IPS DF 6.9 (cell line): ENCODE data around the gene MB.

Experiments used
- DNase-seq: peaks from one replicate; pipeline ENCODE4 v3.0.0-alpha.2; 2013; ENCODE audit warnings: low read depth, low spot score
- H3K27ac ChIP-seq: one replicate; pipeline ENCODE4 v1.5.1; 2013; ENCODE audit warnings: low read length, control low read depth
- H3K27me3 ChIP-seq: 2 replicates; pipeline ENCODE4 v1.6.1; 2013; ENCODE audit warnings: mild to moderate bottlenecking, low read length; ENCODE audit not compliant: control insufficient read depth, insufficient read depth
- H3K36me3 ChIP-seq: 2 replicates; pipeline ENCODE4 v1.6.1; 2013; ENCODE audit warnings: low read length; ENCODE audit not compliant: control insufficient read depth, insufficient read depth
- H3K4me1 ChIP-seq: 2 replicates; pipeline ENCODE4 v1.6.1; 2013; ENCODE audit warnings: low read length; ENCODE audit not compliant: control insufficient read depth, insufficient read depth
- H3K4me3 ChIP-seq: 2 replicates; pipeline ENCODE4 v1.5.1; 2013; ENCODE audit warnings: mild to moderate bottlenecking, low read length
- H3K9me3 ChIP-seq: 2 replicates; pipeline ENCODE4 v1.6.1; 2013; ENCODE audit warnings: low read length, inconsistent platforms; ENCODE audit not compliant: control insufficient read depth, insufficient read depth
- WGBS: extraction: QIAGEN DNeasy Blood & Tissue Kit; methylation state at CpG from one replicate; pipeline ENCODE4 v1.1.7; 2013; ENCODE audit warnings: mixed read lengths, missing lambda C conversion rate; ENCODE audit not compliant: insufficient read length, insufficient coverage; 5-methylcytosine and 5-hydroxymethylcytosine counted together

MB gene

GRCh38 chr22:35616043-35616442 lies 1.1 kb downstream of the MB start:
- Histone ChIP-seq H3K36me3 (no peaks in the 10 kb centered on the region), H3K4me3 (no peak overlapping the region), H3K9me3 (no peaks in the 10 kb centered on the region), H3K4me1 (no peaks in the 10 kb centered on the region), H3K27me3 (no peaks in the 10 kb centered on the region), H3K27ac (no peak overlapping the region)
- no CpG with 5 or more reads among the region's 7 CpGs for WGBS
- no peak for DNase-seq

DNA sequence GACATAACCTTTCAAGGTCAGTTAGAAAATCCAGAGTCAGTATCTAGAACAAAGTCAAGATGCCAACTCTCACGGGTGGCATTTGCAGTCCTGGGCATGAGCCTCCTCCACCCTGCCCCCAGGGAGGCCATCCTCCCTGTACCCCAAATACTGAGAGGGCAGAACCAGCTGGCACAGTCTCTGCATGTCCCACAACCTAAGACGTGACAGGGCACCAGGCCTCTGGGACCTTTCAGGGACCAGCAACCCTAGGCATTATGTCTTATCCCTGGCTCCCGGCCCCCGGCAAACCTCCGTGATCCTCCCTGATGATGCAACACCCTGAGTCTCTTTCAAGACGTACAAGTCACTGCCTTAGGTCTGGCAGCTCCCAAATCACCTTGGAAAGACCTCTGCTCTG lies 2.0 kb downstream of the MB start:
- no peak overlapping the region for H3K27ac ChIP-seq
- H3K4me3 ChIP-seq: no peak overlapping the region
- no peaks in the 10 kb centered on the region for H3K9me3 ChIP-seq
- no peaks in the 10 kb centered on the region for H3K36me3 ChIP-seq
- WGBS: no CpG with 5 or more reads among the region's 6 CpGs
- no peaks in the 10 kb centered on the region for H3K4me1 ChIP-seq
- DNase-seq: no peak
- H3K27me3 ChIP-seq: no peaks in the 10 kb centered on the region

GRCh38 chr22:35614404-35614803 lies 2.7 kb downstream of the MB start:
- no CpG with 5 or more reads among the region's 2 CpGs for WGBS
- H3K36me3 ChIP-seq: no peaks in the 10 kb centered on the region
- no peaks in the 10 kb centered on the region for H3K9me3 ChIP-seq
- no peak for DNase-seq
- H3K27ac ChIP-seq: no peak overlapping the region
- H3K27me3 ChIP-seq: no peaks in the 10 kb centered on the region
- H3K4me3 ChIP-seq: no peak overlapping the region
- no peaks in the 10 kb centered on the region for H3K4me1 ChIP-seq

DNA sequence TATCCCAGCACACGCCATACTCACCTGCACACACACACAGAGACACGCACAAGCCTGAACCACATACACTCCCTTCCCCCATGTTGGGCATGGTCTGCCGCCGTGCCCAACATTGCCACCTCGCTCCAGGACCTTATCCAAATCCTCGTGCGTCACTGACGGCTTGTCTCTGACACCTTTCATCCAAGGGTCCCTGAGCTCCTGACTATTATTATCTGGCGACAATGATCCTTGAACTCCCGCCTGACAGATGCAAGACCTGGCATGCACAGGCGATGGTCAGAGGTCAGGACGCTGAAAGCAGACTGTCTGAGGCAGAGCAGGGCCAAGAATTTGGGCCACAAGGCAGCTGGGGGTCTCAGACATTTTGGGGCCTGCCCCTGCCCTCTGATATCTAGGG lies 4.2 kb downstream of the MB start:
- H3K9me3 ChIP-seq: no peaks in the 10 kb centered on the region
- no peak overlapping the region for H3K27ac ChIP-seq

DNA sequence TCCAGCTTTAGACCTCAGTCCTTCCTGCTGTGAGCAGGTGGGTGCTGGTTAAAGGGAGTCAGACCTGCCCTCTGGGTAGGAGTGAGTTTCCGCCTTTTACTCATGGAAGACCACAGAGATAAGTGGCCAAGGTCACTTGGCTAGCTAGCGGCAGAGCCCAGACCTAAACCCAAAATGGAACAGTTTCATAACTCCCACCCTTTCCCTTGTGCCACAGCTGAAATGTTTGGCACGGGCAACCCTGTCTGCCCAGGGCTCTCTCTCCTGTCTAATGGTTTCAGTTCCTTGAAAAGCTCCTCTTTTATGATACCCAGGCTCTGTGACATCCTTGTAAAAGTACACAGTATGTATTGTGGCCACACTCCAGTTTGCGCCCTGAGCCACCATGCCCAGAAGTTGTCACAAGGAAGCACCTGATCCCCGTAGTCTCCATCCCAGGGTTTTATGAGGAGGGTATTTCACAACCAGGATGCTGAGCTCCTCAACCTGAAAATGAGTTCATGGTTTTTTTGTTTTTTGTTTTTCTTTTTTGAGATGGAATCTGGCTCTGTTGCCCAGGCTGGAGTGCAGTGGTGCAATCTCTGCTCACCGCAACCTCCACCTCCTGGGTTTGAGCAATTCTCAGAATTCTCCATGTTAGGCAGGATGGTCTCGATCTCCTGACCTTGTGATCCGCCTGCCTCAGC lies 5.1 kb downstream of the MB start:
- WGBS: no CpG with 5 or more reads among the region's 8 CpGs
- DNase-seq: no peak
- no peak overlapping the region for H3K27ac ChIP-seq

More for the DNA sequence above, 4.2 kb downstream of the MB start:
- no peaks in the 10 kb centered on the region for H3K4me1 ChIP-seq
- no peak for DNase-seq
- no peaks in the 10 kb centered on the region for H3K27me3 ChIP-seq
- no peaks in the 10 kb centered on the region for H3K36me3 ChIP-seq
- WGBS: no CpG with 5 or more reads among the region's 12 CpGs
- no peak overlapping the region for H3K4me3 ChIP-seq

GRCh38 chr22:35611200-35611890 lies 5.8 kb downstream of the MB start:
- H3K27me3 ChIP-seq: no peaks in the 10 kb centered on the region
- no peak overlapping the region for H3K4me3 ChIP-seq

More for the DNA sequence above, 5.1 kb downstream of the MB start:
- Histone ChIP-seq H3K27me3 (no peaks in the 10 kb centered on the region), H3K36me3 (no peaks in the 10 kb centered on the region), H3K4me3 (no peak overlapping the region), H3K9me3 (no peaks in the 10 kb centered on the region), H3K4me1 (no peaks in the 10 kb centered on the region)

DNA sequence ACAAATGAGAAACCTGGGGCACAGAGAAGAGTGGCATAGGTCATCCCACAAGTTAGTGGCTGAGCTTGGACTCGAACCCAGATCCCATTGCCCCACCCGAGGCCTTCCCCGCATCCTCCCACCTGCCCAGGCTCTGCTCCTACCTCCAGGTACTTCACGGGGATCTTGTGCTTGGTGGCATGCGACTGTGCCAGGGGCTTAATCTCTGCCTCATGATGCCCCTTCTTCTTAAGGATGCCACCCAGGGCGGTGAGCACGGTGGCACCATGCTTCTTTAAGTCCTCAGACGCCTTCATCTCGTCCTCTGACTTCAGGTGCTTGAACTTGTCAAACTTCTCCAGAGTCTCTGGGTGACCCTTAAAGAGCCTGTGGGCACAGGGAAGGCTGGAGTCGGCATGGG lies 6.4 kb downstream of the MB start:
- Histone ChIP-seq H3K36me3 (no peaks in the 10 kb centered on the region), H3K9me3 (no peaks in the 10 kb centered on the region), H3K27ac (no peak overlapping the region), H3K4me1 (no peaks in the 10 kb centered on the region), H3K4me3 (no peak overlapping the region), H3K27me3 (no peaks in the 10 kb centered on the region)
- DNase-seq: no peak
- no CpG with 5 or more reads among the region's 10 CpGs for WGBS

More at GRCh38 chr22:35611200-35611890, 5.8 kb downstream of the MB start:
- DNase-seq: no peak
- H3K27ac ChIP-seq: no peak overlapping the region
- no peaks in the 10 kb centered on the region for H3K9me3 ChIP-seq
- no CpG with 5 or more reads among the region's 6 CpGs for WGBS
- H3K4me1 ChIP-seq: no peaks in the 10 kb centered on the region
- H3K36me3 ChIP-seq: no peaks in the 10 kb centered on the region

DNA sequence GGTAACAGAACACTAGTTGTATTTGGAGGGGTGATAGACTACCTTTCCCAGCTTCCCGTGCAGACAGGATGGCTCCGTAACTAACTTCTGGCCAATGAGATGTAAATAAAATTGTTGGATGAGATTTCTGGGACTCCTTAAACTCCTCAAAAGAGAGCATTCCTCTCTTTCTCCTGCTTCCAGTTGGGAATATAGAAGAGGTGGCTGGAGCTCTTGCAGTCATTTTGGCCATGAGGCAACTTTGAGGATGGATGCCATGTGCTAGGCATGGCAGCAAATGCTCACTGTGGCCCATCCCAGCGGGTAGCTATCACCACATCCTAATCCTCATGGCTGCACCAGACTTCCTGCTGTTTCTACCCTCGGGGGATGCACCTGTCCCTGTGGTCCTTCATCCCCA lies 7.4 kb downstream of the MB start:
- no peaks in the 10 kb centered on the region for H3K36me3 ChIP-seq
- H3K4me3 ChIP-seq: no peak overlapping the region
- no peaks in the 10 kb centered on the region for H3K4me1 ChIP-seq
- no peak overlapping the region for H3K27ac ChIP-seq
- no peaks in the 10 kb centered on the region for H3K27me3 ChIP-seq
- no peaks in the 10 kb centered on the region for H3K9me3 ChIP-seq
- no peak for DNase-seq
- WGBS: no CpG with 5 or more reads among the region's 4 CpGs

DNA sequence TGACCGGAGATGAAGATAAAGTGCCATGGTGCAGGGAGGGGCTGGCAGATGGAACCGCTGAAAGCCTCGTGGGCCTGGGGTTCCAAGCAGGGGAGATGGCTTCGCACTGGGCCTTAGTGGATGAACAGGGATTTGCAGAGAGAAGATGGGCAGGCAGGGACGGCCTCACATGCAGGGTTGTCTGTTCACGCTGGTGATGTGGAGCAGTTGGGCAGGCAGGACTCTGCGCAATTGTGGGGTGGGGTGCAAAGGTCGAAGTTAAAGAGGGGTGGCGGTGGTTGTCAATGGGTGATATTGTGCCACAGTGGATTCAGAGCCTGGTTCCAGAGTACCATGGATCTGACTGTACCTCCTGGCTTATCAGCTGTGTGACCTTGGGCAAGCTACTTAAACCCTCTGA lies 7.9 kb downstream of the MB start:
- no peaks in the 10 kb centered on the region for H3K27me3 ChIP-seq
- DNase-seq: no peak
- no CpG with 5 or more reads among the region's 9 CpGs for WGBS
- H3K27ac ChIP-seq: no peak overlapping the region
- no peaks in the 10 kb centered on the region for H3K36me3 ChIP-seq
- no peaks in the 10 kb centered on the region for H3K4me1 ChIP-seq
- H3K4me3 ChIP-seq: no peak overlapping the region
- no peaks in the 10 kb centered on the region for H3K9me3 ChIP-seq

DNA sequence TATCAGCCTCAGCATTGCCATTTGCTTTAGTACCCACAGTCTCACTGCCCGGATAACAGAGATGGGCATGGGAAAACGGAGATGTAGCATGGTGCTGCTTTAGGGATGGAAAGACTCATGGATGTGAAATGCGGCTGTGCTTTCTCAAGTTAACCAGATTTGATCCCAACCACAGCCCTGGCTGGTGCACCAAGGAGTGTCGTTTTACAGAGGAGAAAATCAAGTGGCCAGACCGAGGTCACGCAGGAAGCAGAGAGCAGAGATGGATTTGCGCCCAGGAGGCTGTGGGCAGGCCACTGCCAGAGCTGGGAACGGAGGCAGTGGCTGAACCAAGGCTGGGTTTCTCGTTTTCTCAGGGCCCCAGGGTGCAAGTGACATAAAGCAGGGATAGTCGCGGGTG lies 9.0 kb downstream of the MB start:
- H3K4me3 ChIP-seq: no peak overlapping the region
- no peak for DNase-seq
- H3K4me1 ChIP-seq: no peaks in the 10 kb centered on the region
- no peak overlapping the region for H3K27ac ChIP-seq
- no CpG with 5 or more reads among the region's 11 CpGs for WGBS
- H3K9me3 ChIP-seq: no peaks in the 10 kb centered on the region
- H3K27me3 ChIP-seq: no peaks in the 10 kb centered on the region
- H3K36me3 ChIP-seq: no peaks in the 10 kb centered on the region

- H3K4me3 ChIP-seq: no peak overlapping the region
- no CpG with 5 or more reads among the region's 8 CpGs for WGBS
- H3K27ac ChIP-seq: no peak overlapping the region
- H3K4me1 ChIP-seq: no peaks in the 10 kb centered on the region
- DNase-seq: no peak
- H3K9me3 ChIP-seq: no peaks in the 10 kb centered on the region
- no peaks in the 10 kb centered on the region for H3K36me3 ChIP-seq
- no peaks in the 10 kb centered on the region for H3K27me3 ChIP-seq
Observed at GRCh38 chr22:35606916-35607315, 10.2 kb downstream of the MB start.
